GM21447 (cell line): ENCODE data around the gene SORBS1.

Experiments
- ATAC-seq: cut with Tn5 transposase; IDR thresholded peaks from one replicate; pipeline ENCODE4 v1.9.1; 2021; ENCODE audit not compliant: unreplicated experiment

The SORBS1 gene

GRCh38 chr10:95542330-95542729 lies 18.8 kb downstream of the SORBS1 start:
- no peak for ATAC-seq

GRCh38 chr10:95540514-95541052 lies 20.6 kb downstream of the SORBS1 start:
- ATAC-seq, result no peak

- ATAC-seq, result no peak
Measured at GRCh38 chr10:95539560-95540284, 21.4 kb downstream of the SORBS1 start.

- no peak for ATAC-seq
Measured at GRCh38 chr10:95538412-95538811, 22.8 kb downstream of the SORBS1 start.

GRCh38 chr10:95537542-95537927 lies 23.6 kb downstream of the SORBS1 start:
- ATAC-seq, result no peak

- ATAC-seq, result no peak
Measured at GRCh38 chr10:95536894-95537541, 24.2 kb downstream of the SORBS1 start.

GRCh38 chr10:95536017-95536416 lies 25.2 kb downstream of the SORBS1 start:
- no peak for ATAC-seq

- ATAC-seq, result no peak
Measured at GRCh38 chr10:95535526-95535925, 25.6 kb downstream of the SORBS1 start.

GRCh38 chr10:95533590-95533989 lies 27.6 kb downstream of the SORBS1 start:
- no peak for ATAC-seq

- ATAC-seq, result no peak
Measured at GRCh38 chr10:95532536-95532935, 28.6 kb downstream of the SORBS1 start.

GRCh38 chr10:95531994-95532399 lies 29.2 kb downstream of the SORBS1 start:
- ATAC-seq, result no peak

- ATAC-seq, result no peak
Measured at GRCh38 chr10:95531058-95531809, 29.9 kb downstream of the SORBS1 start.

- no peak for ATAC-seq
Measured at GRCh38 chr10:95530561-95530960, 30.6 kb downstream of the SORBS1 start.

GRCh38 chr10:95530029-95530428 lies 31.1 kb downstream of the SORBS1 start:
- no peak for ATAC-seq

- ATAC-seq, result no peak
Measured at GRCh38 chr10:95526044-95526443, 35.1 kb downstream of the SORBS1 start.

- ATAC-seq, result no peak
Measured at GRCh38 chr10:95525033-95525418, 36.1 kb downstream of the SORBS1 start.

- no peak for ATAC-seq
Measured at GRCh38 chr10:95524358-95525032, 36.7 kb downstream of the SORBS1 start.

- no peak for ATAC-seq
Measured at GRCh38 chr10:95522117-95522516, 39.1 kb downstream of the SORBS1 start.

- no peak for ATAC-seq
Measured at GRCh38 chr10:95520617-95521016, 40.6 kb downstream of the SORBS1 start.

GRCh38 chr10:95518455-95519452 lies 42.4 kb downstream of the SORBS1 start:
- ATAC-seq, result no peak
